Astrocyte (in vitro differentiated cells and primary cell): ENCODE results near the gene CCS.

Experiments used
- EZH2 ChIP-seq: IDR thresholded peaks from 2 replicates; pipeline ENCODE4 v1.6.1; 2012; ENCODE audit warnings: mild to moderate bottlenecking, low read length, inconsistent platforms; ENCODE audit not compliant: insufficient read depth
- TF ChIP-seq, protein P1 (sequence below): IDR thresholded peaks from 2 replicates; pipeline ENCODE4 v1.5.1; 2011; ENCODE audit warnings: low read depth, mild to moderate bottlenecking, inconsistent platforms, low read length, moderate library complexity; ENCODE audit not compliant: insufficient read depth

DNA sequence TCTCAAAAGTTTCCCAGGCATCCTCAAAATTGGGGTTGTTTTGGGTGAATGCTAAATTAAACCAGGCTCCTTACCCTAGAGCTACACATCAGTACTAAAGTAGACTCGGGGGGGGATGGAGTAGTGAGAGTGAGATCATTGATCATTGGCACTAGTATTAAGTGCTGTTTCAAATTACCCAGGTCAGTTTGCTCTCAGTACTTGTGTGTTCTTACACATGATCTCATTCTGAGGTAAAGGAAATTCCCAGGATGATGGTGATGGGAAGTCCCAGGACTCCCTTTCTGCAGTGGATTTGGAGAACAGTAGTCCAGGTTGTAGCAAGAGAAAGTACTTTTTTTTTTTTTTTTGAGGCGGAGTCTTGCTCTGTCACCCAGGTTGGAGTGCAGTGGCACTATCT, 58.0 kb downstream of the CCS start:
- TF ChIP-seq, protein P1, sequence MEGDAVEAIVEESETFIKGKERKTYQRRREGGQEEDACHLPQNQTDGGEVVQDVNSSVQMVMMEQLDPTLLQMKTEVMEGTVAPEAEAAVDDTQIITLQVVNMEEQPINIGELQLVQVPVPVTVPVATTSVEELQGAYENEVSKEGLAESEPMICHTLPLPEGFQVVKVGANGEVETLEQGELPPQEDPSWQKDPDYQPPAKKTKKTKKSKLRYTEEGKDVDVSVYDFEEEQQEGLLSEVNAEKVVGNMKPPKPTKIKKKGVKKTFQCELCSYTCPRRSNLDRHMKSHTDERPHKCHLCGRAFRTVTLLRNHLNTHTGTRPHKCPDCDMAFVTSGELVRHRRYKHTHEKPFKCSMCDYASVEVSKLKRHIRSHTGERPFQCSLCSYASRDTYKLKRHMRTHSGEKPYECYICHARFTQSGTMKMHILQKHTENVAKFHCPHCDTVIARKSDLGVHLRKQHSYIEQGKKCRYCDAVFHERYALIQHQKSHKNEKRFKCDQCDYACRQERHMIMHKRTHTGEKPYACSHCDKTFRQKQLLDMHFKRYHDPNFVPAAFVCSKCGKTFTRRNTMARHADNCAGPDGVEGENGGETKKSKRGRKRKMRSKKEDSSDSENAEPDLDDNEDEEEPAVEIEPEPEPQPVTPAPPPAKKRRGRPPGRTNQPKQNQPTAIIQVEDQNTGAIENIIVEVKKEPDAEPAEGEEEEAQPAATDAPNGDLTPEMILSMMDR, result no peak
- TF ChIP-seq EZH2, result no peak
